Ishikawa (cell line): ENCODE measurements around the gene HCN1.

Experiments
- CEBPB ChIP-seq: IDR thresholded peaks from 2 replicates; pipeline ENCODE4 v1.6.1; 2012
- CREB1 ChIP-seq: IDR thresholded peaks from 2 replicates; pipeline ENCODE4 v1.6.1; 2012; ENCODE audit warnings: low read depth
- EGR1 ChIP-seq: IDR thresholded peaks from 2 replicates; pipeline ENCODE4 v1.6.1; 2012
- EP300 ChIP-seq: IDR thresholded peaks from 2 replicates; pipeline ENCODE4 v1.6.1; 2012; ENCODE audit warnings: borderline replicate concordance
- FOXM1 ChIP-seq: IDR thresholded peaks from 2 replicates; pipeline ENCODE4 v1.6.1; 2012; ENCODE audit warnings: low read depth, borderline replicate concordance
- MAX ChIP-seq: IDR thresholded peaks from 2 replicates; pipeline ENCODE4 v1.6.1; 2012
- NFIC ChIP-seq: IDR thresholded peaks from 2 replicates; pipeline ENCODE4 v1.6.1; 2012
- RAD21 ChIP-seq: IDR thresholded peaks from 2 replicates; pipeline ENCODE4 v1.6.1; 2012; ENCODE audit warnings: low read depth
- REST ChIP-seq: IDR thresholded peaks from 2 replicates; pipeline ENCODE4 v1.6.1; 2012; ENCODE audit warnings: low read depth, mild to moderate bottlenecking
- TAF1 ChIP-seq: IDR thresholded peaks from 2 replicates; pipeline ENCODE4 v1.6.1; 2012; ENCODE audit warnings: low read depth, mild to moderate bottlenecking
- TCF12 ChIP-seq: IDR thresholded peaks from 2 replicates; pipeline ENCODE4 v1.6.1; 2012; ENCODE audit warnings: low read depth
- TEAD4 ChIP-seq: IDR thresholded peaks from 2 replicates; pipeline ENCODE4 v1.6.1; 2012
- USF1 ChIP-seq: IDR thresholded peaks from 2 replicates; pipeline ENCODE4 v1.6.1; 2012
- YY1 ChIP-seq: IDR thresholded peaks from 2 replicates; pipeline ENCODE4 v1.6.1; 2012; ENCODE audit warnings: low read depth
- ZBTB7A ChIP-seq: IDR thresholded peaks from 2 replicates; pipeline ENCODE4 v1.6.1; 2012; ENCODE audit warnings: low read depth

The HCN1 gene

GRCh38 chr5:45408067-45408466, 288.1 kb downstream of the HCN1 start:
- TF ChIP-seq ZBTB7A: no peak
- no peak for TF ChIP-seq NFIC
- TF ChIP-seq TEAD4: no peak
- no peak for TF ChIP-seq EGR1
- TF ChIP-seq MAX: no peak
- no peak for TF ChIP-seq EP300

GRCh38 chr5:45402804-45403455, 293.2 kb downstream of the HCN1 start:
- TF ChIP-seq CREB1: no peak
- TF ChIP-seq TCF12: no peak
- no peak for TF ChIP-seq TAF1
- TF ChIP-seq TEAD4: no peak
- no peak for TF ChIP-seq MAX
- no peak for TF ChIP-seq NFIC
- TF ChIP-seq EGR1: no peak
- TF ChIP-seq EP300: no peak
- no peak for TF ChIP-seq ZBTB7A
- no peak for TF ChIP-seq FOXM1
- TF ChIP-seq YY1: no peak
- TF ChIP-seq USF1: no peak
- TF ChIP-seq CEBPB: no peak
- no peak for TF ChIP-seq REST

GRCh38 chr5:45399041-45399440, 297.1 kb downstream of the HCN1 start:
- TF ChIP-seq EGR1: no peak
- no peak for TF ChIP-seq EP300
- TF ChIP-seq TCF12: no peak
- TF ChIP-seq NFIC: no peak
- TF ChIP-seq MAX: no peak
- no peak for TF ChIP-seq TAF1
- no peak for TF ChIP-seq USF1

- TF ChIP-seq TEAD4 (no peak), REST (no peak), EP300 (no peak), NFIC (no peak), CEBPB (no peak), RAD21 (no peak), FOXM1 (no peak), ZBTB7A (no peak), USF1 (no peak), EGR1 (no peak), TAF1 (no peak), TCF12 (no peak), CREB1 (no peak), MAX (no peak), YY1 (no peak)
These were observed 310.7 kb downstream of the HCN1 start for GRCh38 chr5:45385321-45386058.

- TF ChIP-seq REST: no peak
- no peak for TF ChIP-seq RAD21
- TF ChIP-seq ZBTB7A: no peak
- no peak for TF ChIP-seq TCF12
- TF ChIP-seq TAF1: no peak
- no peak for TF ChIP-seq EP300
- TF ChIP-seq EGR1: no peak
- no peak for TF ChIP-seq NFIC
- no peak for TF ChIP-seq USF1
These were observed 312.2 kb downstream of the HCN1 start for GRCh38 chr5:45383985-45384384.
